HG03060 (cell line): ENCODE data around the gene HERC3.

Experiments used
- ATAC-seq: cut with Tn5 transposase; IDR thresholded peaks from one replicate; pipeline ENCODE4 v1.9.1; 2021; ENCODE audit warnings: low read depth, moderate number of reproducible peaks; ENCODE audit not compliant: unreplicated experiment

The HERC3 gene

DNA sequence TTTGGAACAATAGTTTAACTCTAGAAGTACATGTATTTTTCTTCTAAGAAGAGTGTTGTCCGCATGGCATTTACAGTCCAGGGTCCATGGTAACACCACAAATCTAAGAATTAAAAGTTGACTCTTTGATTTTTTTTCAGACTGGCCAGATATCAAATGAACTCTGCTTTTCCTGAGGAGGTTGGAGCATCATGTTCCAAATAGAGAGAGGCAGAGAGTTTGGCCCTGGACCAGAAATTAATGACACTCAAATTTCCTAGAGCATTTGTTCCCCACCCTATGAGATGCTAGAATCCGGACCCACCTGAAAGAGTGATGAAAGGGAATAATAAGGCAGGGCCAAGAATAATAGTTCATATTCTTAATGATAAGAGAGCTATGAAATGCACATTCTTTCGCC lies 152.3 kb downstream of the HERC3 start:
- no peak for ATAC-seq

DNA sequence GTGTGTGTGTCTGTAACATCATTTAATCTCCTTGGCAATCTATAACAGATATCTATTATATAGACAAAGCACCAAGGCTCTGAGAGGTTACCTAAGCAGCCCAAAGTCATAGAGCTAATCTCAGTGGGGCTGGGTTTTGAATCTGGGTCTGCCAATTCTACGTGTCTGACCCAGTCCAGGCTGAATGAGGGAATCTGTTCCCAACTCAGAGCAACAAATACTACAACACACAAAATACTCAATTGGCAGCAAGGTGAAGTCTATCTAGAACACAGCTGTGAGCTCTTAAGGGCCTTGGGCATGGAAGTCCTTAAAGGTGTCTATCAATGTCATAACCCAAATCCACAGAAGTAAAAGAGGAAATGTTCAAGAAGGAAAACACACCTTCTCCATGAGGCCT lies 152.9 kb downstream of the HERC3 start:
- ATAC-seq = no peak

DNA sequence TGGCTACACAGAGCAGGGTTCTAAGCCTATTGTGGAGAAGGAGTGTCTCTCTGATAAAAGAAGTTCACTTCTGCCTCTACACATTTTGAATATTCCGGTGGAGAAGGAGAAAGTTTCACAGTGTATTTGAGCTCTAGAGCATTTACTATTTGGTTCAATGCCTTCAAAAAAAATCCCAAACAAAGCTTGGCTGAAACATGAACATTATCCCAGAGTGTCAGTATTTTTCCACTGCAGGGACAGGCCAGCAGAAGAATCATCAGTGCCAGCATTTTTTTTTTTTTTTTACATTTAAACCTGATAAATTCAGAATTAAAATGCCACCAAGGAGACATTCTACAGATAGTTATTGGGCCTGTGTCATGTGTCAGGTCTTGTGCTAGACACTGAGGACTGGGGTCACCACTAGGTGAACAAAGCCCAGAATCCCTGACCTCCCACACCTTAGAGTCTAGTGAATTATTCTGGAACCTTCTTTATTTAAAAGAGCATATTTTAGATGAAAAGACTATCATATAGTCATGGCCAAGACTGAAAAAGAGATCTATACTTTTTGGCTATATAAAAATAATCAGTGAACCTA lies 153.4 kb downstream of the HERC3 start:
- ATAC-seq = no peak

DNA sequence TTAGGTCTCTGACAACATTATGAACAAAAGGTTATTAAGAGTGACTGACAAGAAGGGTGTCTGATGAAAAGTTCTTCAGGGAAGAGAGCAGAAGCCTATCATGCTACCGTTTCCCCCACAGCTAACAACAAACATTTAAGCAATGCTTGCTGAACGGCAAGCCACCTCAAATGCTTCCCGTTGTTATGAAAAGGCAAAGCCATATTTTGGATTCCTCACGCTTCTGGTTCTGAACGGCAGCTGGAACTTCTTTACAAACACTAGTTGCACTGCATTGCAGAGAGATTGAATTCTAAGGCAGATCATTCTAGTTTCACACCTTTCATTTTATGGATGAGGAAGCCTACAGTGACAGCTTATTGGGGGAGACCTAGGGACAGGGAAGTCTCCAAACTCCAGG lies 153.9 kb downstream of the HERC3 start:
- ATAC-seq = no peak

DNA sequence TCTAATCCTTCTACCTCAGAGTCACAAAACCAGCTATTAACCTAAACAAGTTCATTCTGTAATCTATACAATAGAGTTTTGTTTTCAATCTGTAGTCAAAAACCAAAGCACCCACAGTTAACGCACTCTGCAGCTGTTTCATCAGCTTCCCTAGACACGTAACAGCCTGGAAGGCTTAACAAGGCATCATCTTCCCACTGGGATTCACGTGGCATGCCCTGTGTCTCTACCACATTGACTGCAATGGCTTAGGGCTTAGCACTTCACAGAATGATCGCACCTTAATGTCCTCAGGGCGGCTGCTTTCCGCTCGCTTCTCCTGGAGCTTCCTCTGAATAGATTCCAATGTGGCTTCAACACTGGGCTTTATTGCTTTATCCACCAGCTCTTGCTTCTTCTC lies 155.1 kb downstream of the HERC3 start:
- ATAC-seq = no peak

DNA sequence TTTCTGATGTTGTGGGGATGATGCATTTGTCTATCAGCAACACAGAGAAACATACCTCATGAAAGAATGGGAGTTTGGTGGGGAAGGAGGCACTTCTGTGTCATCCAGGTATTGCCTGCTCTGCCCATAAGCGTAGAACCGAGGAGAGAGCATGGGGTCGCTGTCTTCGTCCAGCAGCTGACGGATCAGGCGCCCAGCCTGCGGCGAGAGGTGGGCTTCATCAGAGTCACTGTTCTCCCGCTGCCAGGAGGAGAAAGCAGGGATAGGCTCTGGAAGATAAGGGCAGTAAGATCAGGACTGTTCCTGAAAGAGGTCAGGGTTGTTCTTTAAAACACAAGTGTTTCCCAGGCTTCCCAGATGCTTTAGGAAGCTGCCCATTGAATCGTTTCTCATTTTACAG lies 158.1 kb downstream of the HERC3 start:
- ATAC-seq = no peak

DNA sequence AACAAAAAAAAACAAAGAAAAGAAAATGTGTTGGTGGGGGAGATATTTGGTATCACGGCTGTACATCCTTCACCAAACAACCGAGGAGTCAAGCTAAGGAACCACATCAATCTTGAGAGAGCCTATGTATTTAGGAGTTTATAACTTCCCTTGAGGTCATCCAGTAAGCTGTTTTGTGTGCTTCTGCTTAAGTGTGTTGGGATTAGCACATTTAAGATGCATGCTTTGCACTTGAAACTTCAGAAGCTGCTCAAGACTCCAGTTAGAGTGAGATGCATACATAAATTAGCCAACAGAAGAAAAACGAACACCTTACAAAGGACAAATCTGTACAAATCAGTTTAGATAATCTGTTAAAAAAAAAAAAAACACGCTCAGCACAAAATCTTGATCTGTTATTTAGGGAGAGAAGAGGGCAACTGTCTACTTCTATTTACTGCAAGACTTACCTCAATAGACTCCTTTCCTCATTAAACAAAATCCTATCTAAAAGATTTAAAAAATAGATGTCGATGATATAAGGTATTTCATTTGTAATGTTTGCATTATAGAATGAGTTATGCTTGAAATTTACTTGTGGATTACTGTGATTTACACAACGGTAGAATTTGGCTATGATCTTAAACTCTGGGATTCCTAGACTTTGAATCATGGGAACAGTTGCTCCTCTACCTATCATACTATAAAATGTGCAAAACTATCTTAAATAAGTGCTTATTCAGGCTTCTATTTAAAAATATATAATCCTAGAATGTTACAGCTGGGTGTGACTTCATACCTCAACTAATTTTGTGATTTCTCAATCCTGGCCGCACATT lies 159.2 kb downstream of the HERC3 start:
- ATAC-seq = no peak

DNA sequence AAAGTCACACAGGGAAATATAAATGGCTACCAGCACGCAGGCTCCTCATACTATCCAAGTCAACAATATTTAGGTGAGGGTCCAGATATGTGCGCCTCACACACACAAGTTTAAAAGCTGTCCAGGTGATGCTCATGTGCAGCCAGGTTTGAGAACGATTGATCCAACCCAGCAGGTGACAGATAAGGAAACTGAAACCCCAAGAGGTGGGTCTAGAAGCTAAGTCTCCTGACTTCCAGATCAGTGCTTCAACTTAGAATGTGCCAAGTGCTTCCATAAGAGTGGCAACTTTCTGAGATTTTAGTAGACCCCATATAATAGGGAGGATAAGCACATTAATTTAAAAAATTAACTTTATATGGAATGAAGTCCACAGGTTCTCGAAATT lies 159.8 kb downstream of the HERC3 start:
- no peak for ATAC-seq

DNA sequence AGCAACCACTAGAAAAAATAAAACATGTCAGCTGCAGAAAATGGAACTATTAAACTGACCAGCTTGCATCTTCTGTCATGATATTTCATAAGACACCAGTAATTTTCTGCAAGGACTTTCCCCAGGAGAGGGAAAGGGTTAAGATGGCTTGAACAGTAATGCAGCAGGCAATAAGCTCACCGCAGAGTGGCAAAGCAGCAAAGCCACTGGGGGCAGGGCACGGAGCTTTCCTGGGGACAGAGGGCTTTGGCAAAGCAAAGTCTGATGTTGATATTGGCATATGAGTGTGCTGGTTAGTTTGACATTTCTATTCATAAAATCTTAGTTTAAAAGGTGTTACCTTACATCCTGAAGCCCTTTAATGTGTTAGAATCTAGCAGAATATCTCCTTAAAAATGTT lies 160.5 kb downstream of the HERC3 start:
- no peak for ATAC-seq

DNA sequence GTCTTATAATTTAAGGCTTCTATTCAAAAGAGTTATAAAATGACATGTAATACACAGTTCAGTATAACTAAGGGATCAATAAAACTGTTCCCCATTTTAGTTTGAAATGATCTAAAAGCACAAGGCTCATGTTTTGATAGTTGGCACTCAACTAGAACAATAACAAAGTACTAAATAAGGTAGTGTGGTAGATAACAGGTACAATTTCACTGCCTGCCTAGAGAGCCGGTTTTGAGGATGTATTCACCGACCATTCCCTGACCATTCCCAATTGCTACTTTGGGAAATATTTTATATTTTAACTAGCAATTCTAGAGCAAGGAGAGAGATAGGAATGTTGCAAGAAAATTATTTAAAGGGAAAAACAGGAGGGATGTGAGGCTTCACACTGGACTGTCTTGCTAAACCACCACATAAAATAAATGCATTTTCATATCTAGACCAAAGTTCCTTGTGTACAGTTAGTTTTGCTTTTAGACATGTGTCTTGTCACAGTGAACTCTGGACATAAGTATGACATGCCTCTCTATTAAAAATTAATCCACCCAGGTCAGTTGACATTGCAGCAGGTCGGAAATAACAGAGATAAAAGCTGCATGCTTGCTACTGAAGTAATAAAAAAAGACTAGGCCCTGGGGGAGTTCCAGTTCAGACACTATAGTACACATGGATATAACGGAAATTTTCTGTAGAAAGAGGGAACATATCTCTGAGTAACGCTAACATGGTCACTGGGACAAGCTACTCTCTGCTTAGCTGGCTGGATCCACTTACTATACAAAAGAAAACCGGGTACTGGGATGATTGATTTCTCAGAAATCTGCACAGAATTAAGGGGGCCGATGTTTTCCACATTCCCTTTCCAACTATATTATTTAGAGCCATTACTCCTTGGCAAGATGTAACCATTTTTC lies 161.6 kb downstream of the HERC3 start:
- no peak for ATAC-seq

DNA sequence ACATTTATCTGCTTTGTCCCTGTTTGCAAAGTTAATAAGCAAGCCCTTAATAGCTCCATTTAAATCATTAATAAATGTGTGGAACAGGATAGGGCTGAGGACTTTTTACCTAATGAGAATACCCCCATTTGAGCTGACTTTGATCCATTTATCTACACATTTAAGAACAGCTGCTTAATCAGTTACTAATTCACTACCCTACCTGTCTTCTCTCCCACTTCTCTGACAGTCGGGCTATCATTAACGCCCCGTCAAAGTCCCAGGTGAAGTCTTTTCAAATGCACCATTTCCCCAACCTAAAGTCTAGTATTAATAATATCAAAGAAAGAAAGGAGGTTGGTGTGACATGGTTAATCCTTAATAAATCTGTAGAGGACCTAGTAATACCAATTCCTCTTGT lies 162.5 kb downstream of the HERC3 start:
- no peak for ATAC-seq

DNA sequence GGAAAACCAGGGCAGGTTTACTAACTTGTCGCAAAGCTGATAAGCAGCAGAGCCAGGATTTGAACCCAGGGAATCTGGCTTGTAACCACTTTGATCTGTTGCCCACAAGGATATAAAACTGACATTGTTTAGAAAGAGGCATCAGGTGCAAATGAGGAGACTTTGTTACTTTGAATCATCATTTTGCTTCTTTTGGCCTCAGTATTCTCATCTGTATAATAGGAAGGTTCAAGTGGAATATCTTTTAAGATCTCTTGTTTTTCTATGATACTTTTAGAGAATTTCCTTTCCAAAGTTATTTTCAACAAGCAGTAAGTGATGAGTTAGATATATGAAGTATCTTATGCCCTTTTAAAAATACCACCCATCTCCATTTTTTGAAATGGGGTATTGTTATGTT lies 163.2 kb downstream of the HERC3 start:
- ATAC-seq = no peak

DNA sequence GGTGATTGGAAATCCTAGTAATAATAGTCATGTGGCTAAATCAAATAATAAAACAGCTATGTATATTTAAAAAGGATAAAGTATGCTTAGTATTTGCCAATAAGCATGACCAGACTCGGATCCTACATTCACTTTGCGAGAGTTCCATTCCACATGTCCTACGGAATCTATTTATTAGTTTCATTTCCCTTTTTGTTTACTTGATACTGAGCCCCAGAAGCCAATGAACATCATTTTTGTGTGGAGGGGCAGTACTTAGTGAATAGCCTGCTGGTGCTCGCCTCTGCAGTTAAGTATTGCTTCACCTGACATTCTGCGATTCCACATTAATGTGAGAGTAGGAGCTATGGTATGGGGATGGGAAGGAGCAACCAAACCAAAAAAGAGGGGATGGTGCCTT lies 163.9 kb downstream of the HERC3 start:
- no peak for ATAC-seq

DNA sequence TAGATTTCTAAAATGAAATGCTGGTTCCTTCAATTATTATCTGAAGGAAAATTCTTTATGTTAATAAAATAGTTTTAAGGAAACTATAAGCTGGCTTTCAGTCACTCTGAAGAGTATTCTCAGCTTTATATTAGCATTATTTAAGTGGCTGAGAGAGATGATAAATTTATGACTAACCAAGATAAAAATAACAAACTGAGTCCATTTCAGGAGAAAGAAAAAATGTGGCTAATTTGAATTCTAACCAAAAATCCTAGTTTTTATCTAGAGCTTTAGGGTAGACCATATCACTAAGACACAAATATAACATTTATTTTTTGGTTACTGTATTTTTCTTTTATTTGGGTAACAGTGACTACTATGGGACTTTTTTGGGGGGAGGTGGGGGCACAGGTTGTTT lies 164.8 kb downstream of the HERC3 start:
- no peak for ATAC-seq

DNA sequence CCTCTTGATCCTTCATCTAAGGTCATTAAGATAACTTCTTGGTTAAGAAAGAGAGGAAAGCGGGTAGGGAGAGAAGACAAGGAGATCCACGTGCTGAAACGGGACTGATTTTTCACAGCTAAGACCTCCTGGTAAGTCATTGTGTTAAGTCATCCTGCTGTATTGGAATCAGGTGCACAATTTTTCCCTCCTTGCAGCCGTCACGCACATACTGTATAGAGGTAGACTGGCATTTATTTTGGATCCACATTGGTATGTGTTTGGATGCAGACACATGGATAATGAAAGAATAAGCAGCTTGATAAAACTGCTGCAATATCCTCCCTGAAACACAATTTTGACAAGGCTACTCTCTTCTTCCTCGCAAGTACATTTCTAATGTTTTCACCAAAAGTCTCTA lies 165.5 kb downstream of the HERC3 start:
- no peak for ATAC-seq
